ENCODE measurements around the gene TAS2R7.
"Not testable (repeated sequence)": the region's sequence is repeated elsewhere in the genome, so short reads cannot be mapped to it uniquely, and the experiment has no call there.

Gene TAS2R7

DNA sequence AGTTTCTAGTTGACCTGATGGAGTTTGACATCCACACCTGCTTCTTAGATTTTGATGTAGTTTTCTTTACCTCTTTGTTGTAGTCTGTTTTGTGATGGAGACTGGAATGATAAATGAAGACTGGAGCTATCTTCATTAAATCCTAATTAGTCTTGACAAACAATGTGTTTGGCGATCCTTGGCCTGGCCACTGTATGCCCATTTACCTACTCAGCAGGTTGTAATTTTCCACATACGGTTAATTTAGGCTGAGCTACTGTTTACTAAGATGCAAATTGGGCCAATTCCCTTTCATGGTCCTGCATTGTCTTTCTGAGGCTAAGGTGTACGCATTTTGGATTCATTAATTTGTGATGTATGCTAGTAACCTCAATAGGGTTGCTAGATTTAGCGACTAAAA, at the start of gene TAS2R7:
TSS of gene TAS2R7 (minus strand) at position 41 of the 400 bp plus-strand sequence. CDS start 57 bp downstream, outside the sequence.
- Mint-ChIP-seq H3K4me1 (ENCODE audit: low read depth) (no peaks in the 10 kb centered on the region), H3K9me3 (no peaks in the 10 kb centered on the region), H3K4me3 (no peak within 1 kb of the TSS), H3K36me3 (ENCODE audit: low read depth) (no peaks in the 10 kb centered on the region), H3K27ac (no peak within 1 kb of the TSS), H3K27me3 (peaks cover 29% of the 10 kb centered on the region)

DNA sequence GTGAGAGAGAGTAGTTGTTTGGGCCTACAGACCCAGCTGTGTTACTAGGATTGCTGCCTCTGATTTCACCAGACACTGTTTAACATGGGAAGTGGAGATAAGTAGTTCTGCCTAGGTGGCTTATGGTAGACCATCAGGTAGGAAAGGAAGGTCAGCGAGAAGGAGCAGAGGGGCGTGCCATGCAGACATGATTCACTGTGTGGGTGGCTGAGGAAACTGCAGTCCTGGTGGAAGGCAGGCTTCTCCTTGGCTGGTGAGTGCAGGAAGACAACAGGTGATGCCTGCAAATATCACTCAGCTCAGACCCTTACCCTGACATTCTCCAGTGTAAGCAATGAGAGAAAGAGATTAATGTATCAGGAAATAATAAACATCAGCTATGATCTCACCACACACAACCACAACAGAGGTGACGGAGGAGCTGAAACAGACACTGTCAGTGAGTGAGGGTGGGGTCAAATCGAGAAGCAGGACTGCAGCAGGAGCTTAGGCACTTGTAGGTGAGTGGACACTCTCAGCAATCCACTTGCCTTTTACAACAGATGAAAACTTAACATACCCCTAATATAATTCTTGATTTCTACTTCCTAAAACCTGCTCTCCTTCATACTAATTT, 48.9 kb upstream of the TAS2R7 start:
- H3K4me1 Mint-ChIP-seq (ENCODE audit: low read depth): peaks cover 37% of the 10 kb centered on the region
- no peak overlapping the region for H3K27ac Mint-ChIP-seq
- H3K27me3 Mint-ChIP-seq: no peaks in the 10 kb centered on the region
- H3K4me3 Mint-ChIP-seq: no peak overlapping the region
- no peaks in the 10 kb centered on the region for H3K9me3 Mint-ChIP-seq
- H3K36me3 Mint-ChIP-seq (ENCODE audit: low read depth): peaks cover 32% of the 10 kb centered on the region

- Mint-ChIP-seq H3K4me1 (ENCODE audit: low read depth) (peaks cover 37% of the 10 kb centered on the region), H3K9me3 (no peaks in the 10 kb centered on the region), H3K27ac (no peak within 1 kb of the TSS), H3K4me3 (no peak within 1 kb of the TSS), H3K27me3 (no peaks in the 10 kb centered on the region), H3K36me3 (ENCODE audit: low read depth) (peaks cover 32% of the 10 kb centered on the region)
These were observed 47.0 kb upstream of the TAS2R7 start, which contains the start of gene PRR4 for GRCh38 chr12:10849425-10849878. PRR4 (minus strand) TSS chr12:10849475; CDS start chr12:10849437, 38 bp downstream.

DNA sequence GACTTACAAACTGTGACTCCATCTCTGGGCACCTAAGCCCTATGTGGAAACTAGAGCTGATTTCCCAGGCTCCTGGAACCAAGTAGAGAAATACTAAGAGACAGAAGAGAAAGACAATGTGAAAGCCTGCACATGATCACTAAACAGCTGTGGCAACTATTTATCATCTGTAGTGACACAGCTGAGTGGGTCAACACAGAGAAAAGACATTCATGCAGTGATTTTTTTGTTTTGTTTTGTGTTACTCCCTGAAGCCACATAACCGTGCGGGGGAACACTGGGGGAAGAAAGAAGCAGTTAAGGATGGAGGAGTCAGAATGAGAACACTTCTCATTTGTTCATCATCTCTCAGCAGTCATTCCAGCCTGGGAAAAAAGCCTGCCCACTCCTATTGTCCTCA, 45.3 kb upstream of the TAS2R7 start:
- Mint-ChIP-seq H3K4me1 (ENCODE audit: low read depth) (peaks cover 34% of the 10 kb centered on the region), H3K36me3 (ENCODE audit: low read depth) (peaks cover 32% of the 10 kb centered on the region), H3K27ac (no peak overlapping the region), H3K9me3 (no peaks in the 10 kb centered on the region), H3K4me3 (no peak overlapping the region), H3K27me3 (no peaks in the 10 kb centered on the region)

DNA sequence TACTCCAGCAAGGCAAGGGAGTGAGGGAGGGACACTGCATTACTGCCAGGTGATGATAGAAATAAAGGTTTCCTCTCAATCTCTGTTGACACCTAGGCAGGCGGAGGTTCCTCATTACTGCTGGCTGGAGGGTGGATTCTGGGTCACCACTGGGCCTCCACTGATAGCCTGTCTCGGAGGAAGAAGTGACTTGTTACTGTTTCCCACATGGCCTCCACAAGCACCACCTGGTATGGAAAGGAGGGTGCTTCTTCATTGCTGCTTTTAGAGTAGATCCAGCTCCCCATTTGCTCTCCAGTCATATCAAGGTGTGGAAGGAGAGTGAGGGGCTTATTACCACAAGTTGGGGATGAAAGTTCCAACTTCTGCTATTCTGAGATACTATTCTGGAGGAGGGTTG, 40.4 kb upstream of the TAS2R7 start:
- Mint-ChIP-seq H3K4me3 (no peak overlapping the region), H3K9me3 (peaks cover 4% of the 10 kb centered on the region), H3K27me3 (no peaks in the 10 kb centered on the region)

DNA sequence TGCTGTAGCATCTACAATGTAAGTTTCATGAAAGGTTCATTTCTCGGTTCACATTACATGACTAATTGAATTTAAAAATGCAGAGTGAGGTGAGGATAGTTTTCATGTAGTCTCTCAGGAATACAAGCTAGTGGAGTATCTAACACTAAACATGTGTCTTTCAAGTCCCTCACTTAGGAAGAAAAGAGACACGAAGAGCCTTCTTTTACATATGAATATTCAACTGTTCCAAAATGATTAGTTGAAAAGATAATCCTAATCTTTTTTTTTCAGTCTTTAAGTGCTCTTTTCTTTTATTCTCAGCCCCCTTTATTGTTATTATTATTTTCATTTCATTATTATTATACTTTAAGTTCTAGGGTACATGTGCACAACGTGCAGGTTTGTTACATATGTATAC, 36.0 kb upstream of the TAS2R7 start:
- Mint-ChIP-seq H3K4me1 (ENCODE audit: low read depth) (no peaks in the 10 kb centered on the region), H3K9me3 (peaks cover 4% of the 10 kb centered on the region), H3K27me3 (no peaks in the 10 kb centered on the region), H3K27ac (no peak overlapping the region), H3K36me3 (ENCODE audit: low read depth) (peaks cover 16% of the 10 kb centered on the region), H3K4me3 (no peak overlapping the region)

More for the DNA sequence above, 40.4 kb upstream of the TAS2R7 start:
- no peak overlapping the region for H3K27ac Mint-ChIP-seq
- H3K4me1 Mint-ChIP-seq (ENCODE audit: low read depth): no peaks in the 10 kb centered on the region
- H3K36me3 Mint-ChIP-seq (ENCODE audit: low read depth): peaks cover 41% of the 10 kb centered on the region

GRCh38 chr12:10829994-10830393, 27.6 kb upstream of the TAS2R7 start:
- Mint-ChIP-seq H3K4me1 (ENCODE audit: low read depth) (no peaks in the 10 kb centered on the region), H3K4me3 (no peak overlapping the region), H3K27me3 (no peaks in the 10 kb centered on the region), H3K27ac (no peak overlapping the region), H3K9me3 (peaks cover 5% of the 10 kb centered on the region), H3K36me3 (ENCODE audit: low read depth) (no peaks in the 10 kb centered on the region)

- no peak within 1 kb of the TSS for H3K27ac Mint-ChIP-seq
These were observed 23.8 kb upstream of the TAS2R7 start, which contains the start of gene TAS2R10 for GRCh38 chr12:10826258-10826657. TAS2R10 (minus strand) TSS chr12:10826358; CDS start chr12:10826269, 89 bp downstream.

GRCh38 chr12:10824957-10825356, 22.5 kb upstream of the TAS2R7 start:
- H3K27ac Mint-ChIP-seq: no peak overlapping the region
- no peaks in the 10 kb centered on the region for H3K4me1 Mint-ChIP-seq (ENCODE audit: low read depth)
- H3K9me3 Mint-ChIP-seq: no peaks in the 10 kb centered on the region
- H3K27me3 Mint-ChIP-seq: no peaks in the 10 kb centered on the region
- H3K4me3 Mint-ChIP-seq: no peak overlapping the region
- H3K36me3 Mint-ChIP-seq (ENCODE audit: low read depth): no peaks in the 10 kb centered on the region

More at GRCh38 chr12:10826258-10826657, 23.8 kb upstream of the TAS2R7 start, which contains the start of gene TAS2R10:
- H3K36me3 Mint-ChIP-seq (ENCODE audit: low read depth): no peaks in the 10 kb centered on the region
- no peaks in the 10 kb centered on the region for H3K27me3 Mint-ChIP-seq
- no peaks in the 10 kb centered on the region for H3K4me1 Mint-ChIP-seq (ENCODE audit: low read depth)
- peaks cover 5% of the 10 kb centered on the region for H3K9me3 Mint-ChIP-seq
- no peak within 1 kb of the TSS for H3K4me3 Mint-ChIP-seq

- Mint-ChIP-seq H3K4me1 (ENCODE audit: low read depth) (no peaks in the 10 kb centered on the region), H3K27me3 (peaks cover 22% of the 10 kb centered on the region), H3K4me3 (no peak overlapping the region), H3K27ac (no peak overlapping the region), H3K9me3 (no peaks in the 10 kb centered on the region), H3K36me3 (ENCODE audit: low read depth) (no peaks in the 10 kb centered on the region)
These were observed 9.6 kb upstream of the TAS2R7 start for GRCh38 chr12:10811883-10812536.

DNA sequence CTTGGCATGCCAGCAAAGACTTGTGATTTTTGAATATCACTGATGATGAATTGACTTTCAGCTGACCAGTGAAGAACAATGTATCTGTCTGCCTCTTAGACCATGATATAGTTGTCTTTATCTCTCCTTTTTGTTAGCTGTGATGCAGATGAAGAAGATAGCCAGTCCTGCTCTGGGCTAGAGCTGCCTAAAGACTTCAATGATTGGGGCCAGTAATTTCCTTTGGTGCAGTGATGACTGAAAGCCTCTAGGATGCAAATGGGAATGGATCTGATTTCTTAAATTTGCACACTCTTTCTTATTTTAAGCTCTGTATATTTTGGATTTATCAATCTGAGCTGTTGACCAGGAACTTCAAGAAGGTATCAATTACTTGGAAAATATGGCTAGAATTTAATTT, 7.6 kb upstream of the TAS2R7 start, which contains the start of gene TAS2R9:
TSS of gene TAS2R9 (minus strand) at position 101 of the 400 bp plus-strand sequence. CDS start at position 8, 93 bp downstream.
- Mint-ChIP-seq H3K27ac (no peak within 1 kb of the TSS), H3K9me3 (no peaks in the 10 kb centered on the region), H3K36me3 (ENCODE audit: low read depth) (no peaks in the 10 kb centered on the region), H3K4me1 (ENCODE audit: low read depth) (no peaks in the 10 kb centered on the region), H3K4me3 (no peak within 1 kb of the TSS), H3K27me3 (peaks cover 31% of the 10 kb centered on the region)

DNA sequence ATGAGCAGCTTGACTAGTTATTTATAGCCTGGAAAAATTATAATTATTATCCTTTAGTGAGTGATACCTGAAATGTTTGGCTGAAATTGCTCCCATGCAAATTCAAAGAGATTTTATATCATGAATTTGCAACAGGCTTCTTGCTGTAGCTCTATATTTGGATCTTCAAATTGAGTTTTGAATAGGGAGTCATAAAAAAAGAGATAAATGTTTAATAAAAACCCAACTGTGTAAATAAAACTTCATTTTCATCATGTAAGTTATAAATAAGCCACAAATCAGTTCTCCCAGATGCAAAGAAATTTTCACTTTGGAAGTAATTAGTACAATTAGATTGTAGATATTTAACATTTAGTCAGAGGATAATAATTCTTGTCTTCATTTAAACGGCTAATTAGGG, 4.8 kb upstream of the TAS2R7 start, which contains the start of gene TAS2R8:
TSS of gene TAS2R8 (minus strand) at position 101 of the 400 bp plus-strand sequence. CDS start 306 bp downstream, outside the sequence.
- peaks cover 27% of the 10 kb centered on the region for H3K27me3 Mint-ChIP-seq
- H3K27ac Mint-ChIP-seq: no peak within 1 kb of the TSS
- no peak within 1 kb of the TSS for H3K4me3 Mint-ChIP-seq
- no peaks in the 10 kb centered on the region for H3K9me3 Mint-ChIP-seq
- no peaks in the 10 kb centered on the region for H3K36me3 Mint-ChIP-seq (ENCODE audit: low read depth)
- no peaks in the 10 kb centered on the region for H3K4me1 Mint-ChIP-seq (ENCODE audit: low read depth)

- no peak overlapping the region for H3K27ac Mint-ChIP-seq
- H3K9me3 Mint-ChIP-seq: no peaks in the 10 kb centered on the region
- H3K4me1 Mint-ChIP-seq (ENCODE audit: low read depth): no peaks in the 10 kb centered on the region
- H3K27me3 Mint-ChIP-seq: peaks cover 33% of the 10 kb centered on the region
- H3K36me3 Mint-ChIP-seq (ENCODE audit: low read depth): no peaks in the 10 kb centered on the region
- H3K4me3 Mint-ChIP-seq: no peak overlapping the region
These were observed 686 bp downstream of the TAS2R7 start for GRCh38 chr12:10801741-10802140.

GRCh38 chr12:10794222-10794621, 8.2 kb downstream of the TAS2R7 start:
- Mint-ChIP-seq H3K4me1 (ENCODE audit: low read depth) (no peaks in the 10 kb centered on the region), H3K9me3 (no peaks in the 10 kb centered on the region), H3K27ac (no peak overlapping the region), H3K36me3 (ENCODE audit: low read depth) (no peaks in the 10 kb centered on the region), H3K4me3 (no peak overlapping the region), H3K27me3 (peaks cover 23% of the 10 kb centered on the region)

- not testable (repeated sequence) for H3K9me3 Mint-ChIP-seq; H3K36me3 Mint-ChIP-seq (ENCODE audit: low read depth); H3K4me1 Mint-ChIP-seq (ENCODE audit: low read depth); H3K27ac Mint-ChIP-seq; H3K4me3 Mint-ChIP-seq
- peaks cover 15% of the 10 kb centered on the region for H3K27me3 Mint-ChIP-seq
These were observed 10.7 kb downstream of the TAS2R7 start for GRCh38 chr12:10791769-10792168.
